ES-I3 (cell line): Measurements from ENCODE around the gene RPS10.
A peak's percentile ranks its signal among the peaks of the same experiment; 100 is the strongest.

Source experiments
- H3K36me3 ChIP-seq: 2 replicates; pipeline ENCODE4 v1.6.1; 2013; ENCODE audit warnings: mild to moderate bottlenecking, low read length, control low read depth, moderate library complexity; ENCODE audit not compliant: insufficient read depth
- H3K4me1 ChIP-seq: 2 replicates; pipeline ENCODE4 v1.6.1; 2013; ENCODE audit warnings: mild to moderate bottlenecking, control low read depth, low read length; ENCODE audit not compliant: insufficient read depth
- H3K9ac ChIP-seq: 2 replicates; pipeline ENCODE4 v1.6.1; 2013; ENCODE audit warnings: low read depth, mild to moderate bottlenecking, low read length, moderate library complexity
- H3K9me3 ChIP-seq: 2 replicates; pipeline ENCODE4 v1.6.1; 2013; ENCODE audit warnings: mild to moderate bottlenecking, low read length, moderate library complexity; ENCODE audit not compliant: control insufficient read depth, insufficient read depth

The RPS10 gene

DNA sequence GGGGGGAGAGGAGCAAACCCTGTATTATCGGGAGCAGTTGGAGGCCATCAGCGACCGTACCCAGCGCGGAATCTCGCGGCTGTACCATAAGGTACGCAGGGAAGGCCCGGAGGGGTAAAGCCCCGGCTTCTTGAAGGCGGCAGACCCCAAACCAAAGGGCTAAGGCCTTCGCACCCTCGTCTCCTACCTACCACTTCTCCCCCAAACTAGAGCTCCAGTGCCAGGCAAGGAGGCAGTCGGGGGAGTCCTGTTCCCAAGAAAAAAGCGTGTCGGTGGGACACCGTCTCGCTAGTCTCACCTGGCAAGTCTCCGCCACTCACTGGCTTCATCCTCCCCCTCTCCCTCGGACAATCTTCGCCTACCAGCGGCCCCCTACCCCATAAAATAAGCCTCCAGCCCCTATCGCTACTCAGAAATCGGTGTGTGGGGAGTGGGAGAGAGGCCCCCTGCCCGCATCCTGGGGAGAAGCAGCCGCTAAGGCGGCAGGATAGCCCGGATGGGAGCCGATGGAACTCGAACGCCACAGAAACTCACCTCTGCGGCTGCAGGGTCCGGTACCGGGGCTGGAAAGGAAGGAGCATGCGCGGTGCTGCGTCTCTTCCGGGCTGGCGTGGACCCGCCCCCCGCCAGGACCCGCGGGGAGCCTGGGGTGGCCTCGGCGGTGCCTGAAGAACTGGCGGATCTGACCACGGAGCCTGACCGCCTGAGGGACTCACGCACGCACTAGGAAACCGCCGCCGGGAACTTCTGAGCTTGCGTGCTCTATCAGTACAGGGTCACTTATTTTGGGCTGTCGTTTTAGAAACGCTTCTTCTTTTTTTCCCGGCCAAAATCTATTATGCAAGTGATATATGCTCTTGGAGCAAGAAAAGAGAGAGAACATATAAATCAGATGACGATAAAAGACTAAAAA lies at the start of gene RPS10:
Gene RPS10 (minus strand): TSS at position 572 of the 913 bp plus-strand sequence. CDS start 848 bp downstream, outside the sequence.
- Histone ChIP-seq H3K9me3 (no peaks in the 10 kb centered on the region), H3K4me1 (0 out of 2 replicates have a peak, but pooled peaks cover 3% of the 10 kb centered on the region), H3K9ac (peak within 1 kb of the TSS; percentile 85), H3K36me3 (peaks cover 40% of the 10 kb centered on the region)

DNA sequence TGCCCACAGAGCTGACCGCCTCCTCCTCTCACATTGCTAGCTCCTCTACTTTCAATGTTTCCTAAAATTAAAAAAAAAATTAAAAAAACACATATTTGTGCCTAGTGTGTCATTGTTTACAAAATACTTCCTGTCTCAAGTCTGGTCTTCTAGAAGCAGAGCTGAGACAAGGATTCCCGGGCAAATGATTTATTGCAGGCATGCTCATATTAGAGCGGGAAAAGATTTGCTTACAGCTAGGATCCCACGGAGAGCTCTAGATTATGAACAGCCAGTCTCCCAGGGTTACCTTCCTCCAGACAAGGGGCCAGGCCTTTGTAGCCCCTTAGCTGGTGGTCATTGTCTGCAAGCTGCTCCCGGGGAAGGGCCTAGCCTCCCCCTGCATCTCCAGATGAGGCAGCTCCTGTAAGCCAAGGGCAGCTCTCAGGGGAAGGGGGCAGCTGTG lies 49.4 kb upstream of the RPS10 start:
- H3K9me3 ChIP-seq: no peaks in the 10 kb centered on the region
- no peak overlapping the region for H3K9ac ChIP-seq
- H3K36me3 ChIP-seq: no peaks in the 10 kb centered on the region
- no peaks in the 10 kb centered on the region; the same call in 1 of the 2 replicates for H3K4me1 ChIP-seq

DNA sequence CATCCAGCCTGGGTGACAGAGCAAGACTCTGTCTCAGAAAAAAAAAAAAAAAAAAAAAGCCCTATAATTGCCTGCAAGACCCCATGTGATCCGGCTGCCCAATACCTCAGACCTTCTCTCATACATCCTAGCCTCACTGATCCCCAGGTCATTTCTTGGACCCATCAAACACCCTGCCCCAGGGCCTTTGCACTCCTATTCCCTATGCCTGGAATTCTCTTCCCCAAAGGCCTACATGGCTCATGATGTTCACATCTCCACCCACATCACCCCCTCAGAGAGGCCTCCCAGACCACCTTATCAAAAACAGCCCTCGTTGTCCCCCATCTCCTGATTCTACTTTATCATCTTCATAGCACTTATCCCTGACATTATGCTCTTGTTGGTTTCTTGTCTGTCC lies 48.9 kb upstream of the RPS10 start:
- H3K4me1 ChIP-seq: no peaks in the 10 kb centered on the region; the same call in 1 of the 2 replicates
- H3K36me3 ChIP-seq: no peaks in the 10 kb centered on the region
- no peaks in the 10 kb centered on the region for H3K9me3 ChIP-seq
- H3K9ac ChIP-seq: no peak overlapping the region

DNA sequence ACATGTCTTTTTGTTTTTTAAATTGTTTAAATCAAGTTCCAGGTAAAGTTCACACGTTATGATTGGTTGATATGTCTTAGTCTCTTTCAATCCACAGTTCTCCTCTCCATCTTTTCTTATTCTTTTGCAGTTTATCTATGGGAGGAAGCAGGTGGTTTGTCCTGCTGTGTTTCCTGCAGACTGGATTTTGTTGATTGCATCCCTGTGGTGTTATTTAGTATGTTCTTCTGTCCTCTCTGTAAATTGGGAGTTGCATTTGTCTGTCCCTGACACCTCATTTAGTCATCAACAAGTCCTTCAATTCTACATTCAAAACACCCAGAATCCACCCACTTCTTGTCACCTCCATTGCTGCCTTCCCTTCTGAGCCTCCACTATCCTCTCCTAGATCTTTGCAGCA lies 48.1 kb upstream of the RPS10 start:
- Histone ChIP-seq H3K36me3 (no peaks in the 10 kb centered on the region), H3K4me1 (no peaks in the 10 kb centered on the region; the same call in 1 of the 2 replicates), H3K9ac (no peak overlapping the region)

DNA sequence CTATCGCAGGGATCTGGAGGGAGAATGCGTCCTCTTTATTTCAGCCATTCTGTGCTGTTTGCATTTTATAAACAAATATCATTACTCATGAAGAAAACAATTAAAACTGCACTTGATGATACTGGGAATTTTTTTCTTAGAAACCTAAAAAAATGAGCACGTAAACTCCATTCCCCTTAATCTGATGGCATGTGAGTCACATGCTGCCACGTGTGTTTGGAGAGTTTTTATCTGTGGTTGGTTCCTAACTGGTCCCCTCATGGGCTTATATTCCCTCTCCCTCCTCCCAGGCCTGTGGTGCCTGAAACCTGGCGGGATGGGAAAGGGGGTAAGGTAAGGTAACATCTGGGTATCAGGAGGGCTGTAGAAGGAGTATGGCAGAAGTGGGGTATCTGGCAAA lies 46.6 kb upstream of the RPS10 start:
- no peaks in the 10 kb centered on the region for H3K36me3 ChIP-seq
- no peaks in the 10 kb centered on the region; the same call in 1 of the 2 replicates for H3K4me1 ChIP-seq
- H3K9me3 ChIP-seq: no peaks in the 10 kb centered on the region
- H3K9ac ChIP-seq: no peak overlapping the region

More for the DNA sequence above, 48.1 kb upstream of the RPS10 start:
- H3K9me3 ChIP-seq: no peaks in the 10 kb centered on the region

DNA sequence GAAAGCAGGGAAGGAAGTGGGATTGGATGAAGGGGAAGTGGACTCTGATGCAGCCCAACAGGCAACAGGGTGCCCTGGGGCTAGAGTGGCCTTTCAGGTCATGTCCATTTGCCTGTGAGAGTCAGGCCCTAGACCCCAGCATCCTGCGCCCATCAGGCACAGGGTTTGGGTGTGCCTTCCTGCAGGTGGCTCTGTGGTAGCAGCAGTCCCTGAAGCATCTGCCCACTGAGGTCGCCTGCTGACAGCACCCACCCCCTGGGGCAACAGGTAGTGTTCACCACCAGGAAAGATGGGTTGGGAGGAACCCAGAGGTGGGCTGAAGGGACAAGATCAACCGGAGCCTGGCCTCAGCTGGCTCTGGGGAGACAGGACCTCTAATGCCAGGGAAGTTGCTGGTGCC lies 43.6 kb upstream of the RPS10 start:
- no peak overlapping the region for H3K9ac ChIP-seq
- no peaks in the 10 kb centered on the region for H3K4me1 ChIP-seq
- no peaks in the 10 kb centered on the region for H3K36me3 ChIP-seq
- H3K9me3 ChIP-seq: no peaks in the 10 kb centered on the region

DNA sequence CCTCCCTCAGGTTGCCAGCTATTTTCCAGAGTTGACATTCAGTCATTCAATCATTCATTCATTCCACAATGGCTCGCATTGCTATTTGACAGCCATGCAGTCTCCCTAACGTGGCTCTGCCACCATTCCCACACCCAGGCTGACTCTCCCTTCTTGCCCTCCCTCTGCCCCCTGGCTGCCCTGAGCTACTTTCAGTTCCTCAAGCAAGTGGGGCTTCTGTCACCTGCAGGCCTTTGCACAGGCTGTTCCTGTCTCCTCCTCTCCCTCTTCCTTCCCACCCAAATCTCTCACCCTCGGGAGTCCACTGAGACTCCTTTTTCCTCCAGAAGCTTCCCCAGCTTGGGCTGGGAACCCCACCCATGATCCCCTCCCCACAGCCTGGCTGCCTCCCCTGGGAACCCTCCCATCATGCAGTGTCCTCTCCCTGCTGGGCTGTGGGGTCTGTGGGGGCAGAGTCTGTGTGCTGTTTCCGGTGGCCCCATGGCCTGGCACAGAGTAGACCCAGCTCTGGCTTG lies 42.6 kb upstream of the RPS10 start:
- Histone ChIP-seq H3K9ac (no peak overlapping the region), H3K9me3 (no peaks in the 10 kb centered on the region), H3K4me1 (no peaks in the 10 kb centered on the region), H3K36me3 (no peaks in the 10 kb centered on the region)

DNA sequence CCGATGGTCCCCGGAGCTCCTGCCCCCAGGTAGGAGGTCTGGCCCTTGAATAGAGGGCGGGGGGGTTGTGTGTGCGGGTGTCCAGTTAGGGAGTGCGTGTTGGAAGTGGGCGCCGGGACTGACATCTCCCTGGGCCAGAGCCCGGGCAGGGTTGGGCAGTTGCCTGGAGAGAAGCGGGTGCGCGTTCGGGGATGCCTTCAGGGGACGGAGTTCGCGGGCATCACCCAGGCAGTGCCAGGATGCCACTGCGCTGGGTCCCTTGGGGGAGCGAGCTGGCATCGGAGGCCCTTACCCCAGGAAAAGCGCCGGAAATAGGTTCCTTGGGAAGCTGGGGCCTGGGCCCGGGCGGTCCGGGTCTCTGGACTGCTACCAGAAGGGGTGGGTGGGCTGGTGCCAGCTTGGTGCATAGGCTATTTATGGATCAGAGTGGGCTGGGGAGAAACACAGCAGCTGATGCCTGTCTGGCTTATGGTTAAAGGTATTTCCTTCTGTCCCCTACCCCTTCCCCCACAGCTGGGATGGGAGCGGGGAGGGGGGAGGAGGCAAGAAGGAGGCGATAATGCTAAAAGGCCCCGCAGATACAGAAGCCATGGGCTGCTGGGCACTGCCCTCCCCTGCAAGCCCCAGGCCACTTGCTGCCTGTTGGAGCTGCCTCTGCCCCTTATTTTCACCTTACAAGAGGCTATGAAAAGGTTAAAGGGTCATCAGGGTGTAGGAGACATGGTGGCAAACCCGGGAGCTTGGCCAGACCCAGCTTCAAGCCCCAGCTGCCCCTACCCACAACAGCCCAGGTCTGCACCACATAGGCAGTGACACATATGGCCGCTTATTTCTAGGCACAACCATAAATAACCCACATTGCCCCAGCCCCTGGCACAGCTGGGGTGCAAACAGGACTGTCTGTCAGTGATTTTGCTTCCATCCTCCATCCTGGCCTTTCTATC lies 40.6 kb upstream of the RPS10 start:
- Histone ChIP-seq H3K9ac (peak overlapping the region; percentile 70), H3K9me3 (no peaks in the 10 kb centered on the region), H3K36me3 (no peaks in the 10 kb centered on the region), H3K4me1 (peaks cover 4% of the 10 kb centered on the region; the same call in 1 of the 2 replicates)

DNA sequence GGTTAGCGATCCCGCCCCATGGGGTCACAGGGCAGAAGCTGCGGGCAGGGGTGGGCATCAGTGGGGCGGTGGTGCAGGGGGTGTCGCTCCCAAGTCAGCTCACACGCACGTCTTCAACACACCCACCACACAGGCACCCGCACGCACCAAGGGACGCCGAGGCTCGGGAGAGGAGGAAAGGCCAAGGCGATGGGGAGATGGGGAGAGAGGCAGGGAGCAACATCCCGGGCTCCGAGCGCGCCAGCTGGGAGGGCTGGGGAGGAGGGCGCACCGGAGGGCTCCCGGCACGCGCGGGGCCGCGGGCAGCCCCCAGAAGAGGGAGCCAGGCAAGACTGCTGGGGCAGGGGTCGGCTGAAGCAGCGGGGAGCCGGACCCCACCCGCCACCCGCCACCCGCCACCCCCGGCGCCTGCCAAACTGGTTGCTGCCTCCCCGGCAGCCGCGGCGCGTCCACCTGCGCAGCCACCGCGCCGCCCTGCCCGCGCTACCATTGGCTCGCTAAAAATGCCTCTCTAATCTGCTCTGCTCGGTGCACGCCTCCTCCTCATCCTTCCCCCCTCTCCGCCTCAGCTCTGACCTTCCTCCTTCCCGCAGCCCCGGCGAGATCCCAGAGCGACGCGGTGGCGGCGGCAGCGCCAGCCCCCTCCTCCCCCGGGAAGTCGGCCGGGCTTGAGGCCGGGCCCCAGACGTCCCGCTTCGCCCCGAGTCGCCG lies 39.8 kb upstream of the RPS10 start, which contains the start of gene PACSIN1:
Gene PACSIN1 (plus strand): TSS at position 546 of the 711 bp plus-strand sequence. CDS start 60,230 bp downstream, outside the sequence.
- Histone ChIP-seq H3K4me1 (peaks cover 9% of the 10 kb centered on the region), H3K9ac (peak within 1 kb of the TSS; percentile 70), H3K9me3 (no peaks in the 10 kb centered on the region), H3K36me3 (no peaks in the 10 kb centered on the region)

DNA sequence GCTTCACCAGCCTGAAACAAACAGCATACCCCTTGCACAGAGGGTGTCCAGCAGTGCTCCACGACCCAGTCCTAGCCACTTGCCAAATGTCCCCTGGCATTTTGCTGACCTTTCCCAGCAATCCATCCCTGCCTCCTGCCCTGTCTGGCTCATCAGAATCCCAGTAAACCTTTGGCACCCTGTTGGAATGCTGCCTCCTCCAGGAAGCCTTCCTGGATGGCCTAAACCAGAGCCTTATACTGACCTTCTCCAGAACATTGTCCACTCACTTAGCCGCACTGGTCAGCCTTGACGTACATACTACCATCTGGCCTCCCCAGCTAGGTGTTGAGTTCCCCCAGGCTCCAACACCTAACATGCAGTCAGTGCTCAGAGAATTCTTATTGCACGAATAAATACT lies 38.0 kb upstream of the RPS10 start:
- Histone ChIP-seq H3K36me3 (no peaks in the 10 kb centered on the region), H3K9me3 (no peaks in the 10 kb centered on the region), H3K4me1 (peaks cover 9% of the 10 kb centered on the region), H3K9ac (peak overlapping the region; percentile 9; the same call in 1 of the 2 replicates)

DNA sequence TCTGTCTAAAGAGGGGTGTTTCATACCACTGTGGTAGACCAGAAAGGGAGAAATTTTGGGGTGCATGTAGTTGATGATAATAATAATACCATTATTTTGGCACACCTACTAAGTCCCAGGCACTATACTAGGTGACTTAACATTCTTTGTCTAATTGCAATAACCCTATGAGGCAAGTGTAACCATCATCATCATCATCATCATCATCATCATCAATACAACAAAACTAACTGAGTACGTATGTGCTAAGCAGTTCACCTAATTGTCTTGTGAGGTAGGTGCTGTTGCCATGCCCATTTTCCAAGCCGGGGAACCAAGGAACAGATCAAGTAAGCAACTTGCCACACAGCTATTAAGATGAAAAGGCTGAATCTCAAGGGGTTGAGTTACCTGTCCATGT lies 37.4 kb upstream of the RPS10 start:
- Histone ChIP-seq H3K9me3 (no peaks in the 10 kb centered on the region), H3K4me1 (peaks cover 9% of the 10 kb centered on the region), H3K36me3 (no peaks in the 10 kb centered on the region), H3K9ac (no peak overlapping the region)

DNA sequence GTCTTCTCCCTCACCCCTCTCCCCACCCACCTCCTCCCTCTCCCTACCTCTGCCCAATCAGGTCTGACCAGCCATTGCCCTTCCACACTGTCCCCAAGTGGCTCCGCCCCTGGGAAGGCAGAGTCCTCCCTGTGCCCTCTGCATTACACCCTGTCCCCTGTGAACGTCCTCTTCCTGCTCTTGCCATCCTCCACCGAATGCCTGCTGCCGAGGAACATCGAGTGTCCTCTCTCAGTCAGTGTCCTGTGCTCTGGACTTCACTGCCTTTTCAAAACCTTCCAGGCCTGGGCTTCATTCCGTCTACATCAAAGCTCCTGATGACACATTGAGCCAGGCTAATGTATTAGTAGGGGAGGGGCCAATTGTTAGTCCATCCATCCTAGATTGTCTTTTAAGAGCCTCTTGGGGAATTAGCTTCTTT lies 36.7 kb upstream of the RPS10 start:
- Histone ChIP-seq H3K4me1 (peaks cover 9% of the 10 kb centered on the region), H3K9ac (no peak overlapping the region; the same call in 1 of the 2 replicates), H3K9me3 (no peaks in the 10 kb centered on the region), H3K36me3 (no peaks in the 10 kb centered on the region)

DNA sequence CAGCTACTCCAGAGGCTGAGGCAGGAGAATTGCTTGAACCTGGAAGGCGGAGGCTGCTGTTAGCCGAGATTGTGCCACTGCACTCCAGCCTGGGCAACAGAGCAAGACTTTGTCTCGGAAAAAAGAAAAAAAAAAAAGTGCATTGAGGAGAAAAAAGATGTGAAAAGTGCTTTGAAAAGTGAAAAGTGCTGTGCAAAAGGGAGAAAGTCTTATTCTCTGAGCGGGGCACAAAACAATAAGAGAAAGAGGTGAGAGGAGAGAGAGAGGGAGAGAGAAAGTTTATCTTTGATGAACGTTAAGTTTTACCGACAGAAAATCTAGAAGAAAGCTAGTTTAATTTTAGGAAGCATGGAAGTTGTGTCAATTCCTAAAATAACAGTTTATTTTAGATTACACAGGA lies 36.1 kb upstream of the RPS10 start:
- Histone ChIP-seq H3K9me3 (no peaks in the 10 kb centered on the region), H3K36me3 (no peaks in the 10 kb centered on the region), H3K4me1 (peaks cover 15% of the 10 kb centered on the region), H3K9ac (no peak overlapping the region)
